ENCODE measurements around the gene FMN1. TPM values are rescaled to one million over a fixed set of nuclear protein-coding genes. Genes with fewer than 3 reads are reported as not detected.

FMN1 gene
- total and polyA plus RNA-seq, 2 donors from 2014 or later: 0.71 to 44.8 TPM

GRCh38 chr15:33194237-33194636, 277 bp downstream of the FMN1 start:
- no peak overlapping the region for H3K27ac ChIP-seq (ENCODE audit: low read depth in 2 of 2, low read length in 2 of 2)
- FAIRE-seq (no peak), DNase-seq (peak in 3 of 5 donors; percentile 23 to 66 (median 39))
- H3K4me1 ChIP-seq (ENCODE audit: control insufficient read depth in 2 of 3, insufficient read depth in 2 of 3, low read depth in 1 of 3, low read length in 3 of 3): peaks cover 0 to 6% (median 4%) of the 10 kb centered on the region in 3 donors
- H3K9ac ChIP-seq (ENCODE audit: low read length in 3 of 3): no peak overlapping the region
- H3K9me3 ChIP-seq (ENCODE audit: control insufficient read depth in 2 of 3, insufficient read depth in 1 of 3, low read length in 3 of 3): no peaks in the 10 kb centered on the region
- no peak for TF ChIP-seq CTCF (IDR thresholded peaks at IDR 0.05; ENCODE audit: borderline replicate concordance, extremely low read depth, insufficient read depth)
- intact Hi-C loops (cut with DNase I): no loop called here
- peak overlapping the region in 2 of 3 donors; percentile 36 to 87 for H3K4me3 ChIP-seq (ENCODE audit: low read length in 3 of 3)
- H3K36me3 ChIP-seq (ENCODE audit: control insufficient read depth in 2 of 3, insufficient read depth in 3 of 3, low read length in 3 of 3): no peaks in the 10 kb centered on the region
- no peaks in the 10 kb centered on the region for H3K27me3 ChIP-seq (ENCODE audit: control insufficient read depth, insufficient read depth, low read length)

DNA sequence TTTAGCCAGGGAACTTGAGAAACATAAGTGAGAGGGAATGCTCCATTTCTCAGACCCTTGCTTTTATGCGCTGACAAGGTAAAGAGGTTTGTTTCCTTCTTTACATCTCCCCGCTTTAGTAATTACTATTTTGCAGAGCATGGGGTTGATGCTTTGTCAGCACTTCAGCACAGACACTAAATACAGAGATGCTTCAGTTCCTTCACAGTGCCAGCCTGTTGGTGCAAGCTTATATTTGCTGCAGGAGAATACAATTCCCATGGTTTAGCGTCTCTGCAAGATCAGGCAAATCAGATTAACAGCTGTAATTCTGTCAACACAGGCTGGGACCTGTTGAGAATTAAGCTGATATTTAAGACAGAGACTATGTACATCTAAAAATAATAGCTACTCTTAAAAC, 2.9 kb downstream of the FMN1 start:
- H3K27ac ChIP-seq (ENCODE audit: low read depth in 2 of 2, low read length in 2 of 2): no peak overlapping the region
- no peaks in the 10 kb centered on the region for H3K27me3 ChIP-seq (ENCODE audit: control insufficient read depth, insufficient read depth, low read length)
- H3K36me3 ChIP-seq (ENCODE audit: control insufficient read depth in 2 of 3, insufficient read depth in 3 of 3, low read length in 3 of 3): no peaks in the 10 kb centered on the region
- FAIRE-seq: no peak
- H3K9ac ChIP-seq (ENCODE audit: low read length in 3 of 3): no peak overlapping the region
- intact Hi-C loops (cut with DNase I): no loop called here
- H3K9me3 ChIP-seq (ENCODE audit: control insufficient read depth in 2 of 3, insufficient read depth in 1 of 3, low read length in 3 of 3): no peaks in the 10 kb centered on the region
- H3K4me1 ChIP-seq (ENCODE audit: control insufficient read depth in 2 of 3, insufficient read depth in 2 of 3, low read depth in 1 of 3, low read length in 3 of 3): peaks cover 0 to 6% (median 4%) of the 10 kb centered on the region in 3 donors
- H3K4me3 ChIP-seq (ENCODE audit: low read length in 3 of 3): no peak overlapping the region
- TF ChIP-seq CTCF (IDR thresholded peaks at IDR 0.05; ENCODE audit: borderline replicate concordance, extremely low read depth, insufficient read depth): no peak
- DNase-seq: no peak

GRCh38 chr15:33190539-33190938, 4.0 kb downstream of the FMN1 start:
- no peak for DNase-seq
- no peak for FAIRE-seq
- H3K4me3 ChIP-seq (ENCODE audit: low read length in 3 of 3): no peak overlapping the region
- no peak for TF ChIP-seq CTCF (IDR thresholded peaks at IDR 0.05; ENCODE audit: borderline replicate concordance, extremely low read depth, insufficient read depth)
- intact Hi-C loops (cut with DNase I): no loop called here
- no peak overlapping the region for H3K9ac ChIP-seq (ENCODE audit: low read length in 3 of 3)
- no peak overlapping the region for H3K27ac ChIP-seq (ENCODE audit: low read depth in 2 of 2, low read length in 2 of 2)
- peaks cover 0 to 4% (median 3%) of the 10 kb centered on the region in 3 donors for H3K4me1 ChIP-seq (ENCODE audit: control insufficient read depth in 2 of 3, insufficient read depth in 2 of 3, low read depth in 1 of 3, low read length in 3 of 3)
- H3K9me3 ChIP-seq (ENCODE audit: control insufficient read depth in 2 of 3, insufficient read depth in 1 of 3, low read length in 3 of 3): no peaks in the 10 kb centered on the region
- no peaks in the 10 kb centered on the region for H3K27me3 ChIP-seq (ENCODE audit: control insufficient read depth, insufficient read depth, low read length)
- no peaks in the 10 kb centered on the region for H3K36me3 ChIP-seq (ENCODE audit: control insufficient read depth in 2 of 3, insufficient read depth in 3 of 3, low read length in 3 of 3)

DNA sequence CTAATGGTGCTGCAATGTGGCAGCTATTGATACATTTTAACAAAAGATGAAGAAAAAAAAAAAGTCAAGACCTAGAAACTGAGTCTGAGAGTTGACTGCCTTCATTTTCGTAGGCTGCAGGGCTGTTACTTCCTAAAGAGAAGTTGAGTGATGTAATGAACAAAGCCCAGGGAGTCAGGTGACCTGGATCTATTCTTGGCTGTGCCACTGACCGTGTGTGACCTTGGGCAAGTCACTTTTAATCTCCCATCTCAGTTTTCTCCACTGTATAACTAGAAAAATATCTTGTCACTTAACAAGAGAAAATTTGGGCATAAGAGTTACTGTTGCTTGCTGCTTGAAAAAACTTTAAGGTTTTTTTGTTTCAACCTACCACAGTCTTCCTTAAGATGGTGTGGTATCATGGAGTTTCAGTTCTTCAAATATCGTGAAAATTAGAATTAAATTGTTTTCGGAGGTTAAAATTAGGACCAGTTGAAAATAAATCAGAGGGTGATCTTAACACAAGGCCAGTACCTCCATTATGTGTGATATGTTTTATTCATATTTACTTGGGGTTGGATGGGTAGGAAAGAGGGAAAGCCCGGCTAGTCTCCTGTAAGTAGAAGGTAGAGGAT, 5.8 kb downstream of the FMN1 start:
- intact Hi-C loops (cut with DNase I): no loop called here
- H3K36me3 ChIP-seq (ENCODE audit: control insufficient read depth in 2 of 3, insufficient read depth in 3 of 3, low read length in 3 of 3): no peaks in the 10 kb centered on the region

More for the DNA sequence above, 5.8 kb downstream of the FMN1 start:
- no peak for TF ChIP-seq CTCF (IDR thresholded peaks at IDR 0.05; ENCODE audit: borderline replicate concordance, extremely low read depth, insufficient read depth)
- FAIRE-seq (no peak), DNase-seq (no peak)
- Histone ChIP-seq H3K4me3 (ENCODE audit: low read length in 3 of 3) (no peak overlapping the region), H3K27me3 (ENCODE audit: control insufficient read depth, insufficient read depth, low read length) (no peaks in the 10 kb centered on the region), H3K9me3 (ENCODE audit: control insufficient read depth in 2 of 3, insufficient read depth in 1 of 3, low read length in 3 of 3) (no peaks in the 10 kb centered on the region), H3K27ac (ENCODE audit: low read depth in 2 of 2, low read length in 2 of 2) (no peak overlapping the region), H3K9ac (ENCODE audit: low read length in 3 of 3) (no peak overlapping the region), H3K4me1 (ENCODE audit: control insufficient read depth in 2 of 3, insufficient read depth in 2 of 3, low read depth in 1 of 3, low read length in 3 of 3) (no peaks in the 10 kb centered on the region)
